ENCODE results near the gene SYNE1.
"Not testable (repeated sequence)": the region's sequence is repeated elsewhere in the genome, so short reads cannot be mapped to it uniquely, and the experiment has no call there.

SYNE1 gene, protein sequence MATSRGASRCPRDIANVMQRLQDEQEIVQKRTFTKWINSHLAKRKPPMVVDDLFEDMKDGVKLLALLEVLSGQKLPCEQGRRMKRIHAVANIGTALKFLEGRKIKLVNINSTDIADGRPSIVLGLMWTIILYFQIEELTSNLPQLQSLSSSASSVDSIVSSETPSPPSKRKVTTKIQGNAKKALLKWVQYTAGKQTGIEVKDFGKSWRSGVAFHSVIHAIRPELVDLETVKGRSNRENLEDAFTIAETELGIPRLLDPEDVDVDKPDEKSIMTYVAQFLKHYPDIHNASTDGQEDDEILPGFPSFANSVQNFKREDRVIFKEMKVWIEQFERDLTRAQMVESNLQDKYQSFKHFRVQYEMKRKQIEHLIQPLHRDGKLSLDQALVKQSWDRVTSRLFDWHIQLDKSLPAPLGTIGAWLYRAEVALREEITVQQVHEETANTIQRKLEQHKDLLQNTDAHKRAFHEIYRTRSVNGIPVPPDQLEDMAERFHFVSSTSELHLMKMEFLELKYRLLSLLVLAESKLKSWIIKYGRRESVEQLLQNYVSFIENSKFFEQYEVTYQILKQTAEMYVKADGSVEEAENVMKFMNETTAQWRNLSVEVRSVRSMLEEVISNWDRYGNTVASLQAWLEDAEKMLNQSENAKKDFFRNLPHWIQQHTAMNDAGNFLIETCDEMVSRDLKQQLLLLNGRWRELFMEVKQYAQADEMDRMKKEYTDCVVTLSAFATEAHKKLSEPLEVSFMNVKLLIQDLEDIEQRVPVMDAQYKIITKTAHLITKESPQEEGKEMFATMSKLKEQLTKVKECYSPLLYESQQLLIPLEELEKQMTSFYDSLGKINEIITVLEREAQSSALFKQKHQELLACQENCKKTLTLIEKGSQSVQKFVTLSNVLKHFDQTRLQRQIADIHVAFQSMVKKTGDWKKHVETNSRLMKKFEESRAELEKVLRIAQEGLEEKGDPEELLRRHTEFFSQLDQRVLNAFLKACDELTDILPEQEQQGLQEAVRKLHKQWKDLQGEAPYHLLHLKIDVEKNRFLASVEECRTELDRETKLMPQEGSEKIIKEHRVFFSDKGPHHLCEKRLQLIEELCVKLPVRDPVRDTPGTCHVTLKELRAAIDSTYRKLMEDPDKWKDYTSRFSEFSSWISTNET (N-terminal part only)

DNA sequence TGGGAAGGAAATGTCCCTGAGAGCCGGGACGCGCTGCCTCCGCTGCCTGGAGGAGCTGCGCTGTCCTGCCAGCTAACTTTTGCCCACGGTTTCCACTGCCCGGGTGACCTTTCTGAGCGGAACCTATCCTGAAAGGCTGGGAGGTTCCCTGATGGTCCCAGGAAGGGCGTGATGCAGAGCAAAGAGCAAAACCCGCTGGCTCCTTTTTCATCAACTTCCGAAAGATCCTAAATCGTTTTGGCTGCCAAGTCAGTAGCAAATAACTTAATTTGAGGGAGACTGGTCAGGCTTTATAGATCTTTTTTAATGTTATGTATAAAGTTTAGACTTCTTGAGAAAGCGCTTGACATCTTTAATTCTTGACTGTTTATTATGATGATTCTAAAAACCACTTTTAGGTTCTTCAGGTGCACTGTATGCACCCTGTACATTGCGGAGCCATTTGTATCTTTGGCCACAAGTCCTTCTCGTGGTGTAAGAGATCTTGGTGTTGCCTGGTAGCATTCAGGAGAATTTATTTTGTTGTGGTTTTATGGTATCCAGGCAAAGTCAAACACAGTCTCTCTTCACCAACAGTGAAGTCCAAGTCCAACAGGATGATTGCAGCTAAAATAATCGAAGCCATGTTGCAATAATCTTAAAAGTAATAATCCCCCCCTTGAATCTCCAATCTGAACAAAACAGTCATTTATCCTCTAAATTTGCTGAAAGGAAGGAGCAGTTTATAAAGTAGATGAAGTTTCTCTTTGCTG lies at the start of gene SYNE1:
TSS of gene SYNE1 (minus strand) at position 67 of the 752 bp plus-strand sequence. CDS start 9,031 bp downstream, outside the sequence.
- H3K79me2 ChIP-seq (ENCODE audit: insufficient read depth, low read length) = no peaks in the 10 kb centered on the region
- TF ChIP-seq, protein P1, sequence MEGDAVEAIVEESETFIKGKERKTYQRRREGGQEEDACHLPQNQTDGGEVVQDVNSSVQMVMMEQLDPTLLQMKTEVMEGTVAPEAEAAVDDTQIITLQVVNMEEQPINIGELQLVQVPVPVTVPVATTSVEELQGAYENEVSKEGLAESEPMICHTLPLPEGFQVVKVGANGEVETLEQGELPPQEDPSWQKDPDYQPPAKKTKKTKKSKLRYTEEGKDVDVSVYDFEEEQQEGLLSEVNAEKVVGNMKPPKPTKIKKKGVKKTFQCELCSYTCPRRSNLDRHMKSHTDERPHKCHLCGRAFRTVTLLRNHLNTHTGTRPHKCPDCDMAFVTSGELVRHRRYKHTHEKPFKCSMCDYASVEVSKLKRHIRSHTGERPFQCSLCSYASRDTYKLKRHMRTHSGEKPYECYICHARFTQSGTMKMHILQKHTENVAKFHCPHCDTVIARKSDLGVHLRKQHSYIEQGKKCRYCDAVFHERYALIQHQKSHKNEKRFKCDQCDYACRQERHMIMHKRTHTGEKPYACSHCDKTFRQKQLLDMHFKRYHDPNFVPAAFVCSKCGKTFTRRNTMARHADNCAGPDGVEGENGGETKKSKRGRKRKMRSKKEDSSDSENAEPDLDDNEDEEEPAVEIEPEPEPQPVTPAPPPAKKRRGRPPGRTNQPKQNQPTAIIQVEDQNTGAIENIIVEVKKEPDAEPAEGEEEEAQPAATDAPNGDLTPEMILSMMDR (IDR thresholded peaks at IDR 0.05; ENCODE audit: insufficient read depth, low read length, poor library complexity, severe bottlenecking) = no peak
- TF ChIP-seq EZH2phosphoT487 (conservative IDR thresholded peaks at IDR 0.05; ENCODE audit: low read length) = no peak
- H4K20me1 ChIP-seq (ENCODE audit: low read depth, low read length) = no peaks in the 10 kb centered on the region
- H2AFZ ChIP-seq (ENCODE audit: low read depth, low read length, severe bottlenecking) = peak within 1 kb of the TSS; percentile 83
- no peaks in the 10 kb centered on the region for H3K36me3 ChIP-seq (ENCODE audit: low read length)
- peak within 1 kb of the TSS; percentile 61 for H3K4me2 ChIP-seq (ENCODE audit: low read depth, low read length, poor library complexity, severe bottlenecking)
- H3K27ac ChIP-seq (ENCODE audit: low read depth, low read length) = no peak within 1 kb of the TSS
- H3K27me3 ChIP-seq (ENCODE audit: low read length) = no peaks in the 10 kb centered on the region
- no peaks in the 10 kb centered on the region for H3K9me2 ChIP-seq (replicated peaks; ENCODE audit: insufficient read depth, low read length)
- H3K9ac ChIP-seq (ENCODE audit: low read length) = peak within 1 kb of the TSS; percentile 52
- H3F3A ChIP-seq (ENCODE audit: insufficient read depth) = peaks cover 14% of the 10 kb centered on the region
- peak within 1 kb of the TSS; percentile 45 for H3K4me3 ChIP-seq (ENCODE audit: insufficient read depth, low read length, poor library complexity, severe bottlenecking)
- H3K9me3 ChIP-seq (ENCODE audit: insufficient read depth, low read length) = no peaks in the 10 kb centered on the region

DNA sequence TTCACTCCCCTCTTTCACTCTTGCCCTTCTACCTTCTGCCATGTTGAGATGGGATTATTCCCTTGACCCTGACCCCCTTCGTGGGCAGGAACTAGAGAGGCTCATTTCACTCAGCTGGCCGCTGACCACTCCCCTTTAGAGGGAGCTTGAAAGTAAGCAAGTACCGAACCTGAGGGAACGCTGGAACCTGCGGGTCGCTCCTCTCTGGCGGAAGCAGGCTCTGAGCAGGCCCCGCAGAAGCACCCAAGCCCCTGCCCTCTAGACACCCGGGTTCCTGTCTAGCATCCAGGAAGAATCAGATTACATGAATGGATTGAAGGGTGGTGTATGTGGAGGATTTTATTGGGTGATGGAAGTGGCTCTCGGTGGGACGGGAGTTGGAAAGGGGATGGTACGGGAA lies 48.7 kb upstream of the SYNE1 start:
- peaks cover 40% of the 10 kb centered on the region for H3F3A ChIP-seq (ENCODE audit: insufficient read depth)
- H3K4me3 ChIP-seq (ENCODE audit: insufficient read depth, low read length, poor library complexity, severe bottlenecking) = peak overlapping the region; percentile 28
- peak overlapping the region; percentile 100 for H3K27ac ChIP-seq (ENCODE audit: low read depth, low read length)
- H3K4me2 ChIP-seq (ENCODE audit: low read depth, low read length, poor library complexity, severe bottlenecking) = peak overlapping the region; percentile 100
- H3K9me2 ChIP-seq (replicated peaks; ENCODE audit: insufficient read depth, low read length) = no peaks in the 10 kb centered on the region
- H3K9ac ChIP-seq (ENCODE audit: low read length) = peak overlapping the region; percentile 15; the same call in 1 of the 2 replicates
- no peaks in the 10 kb centered on the region for H3K9me3 ChIP-seq (ENCODE audit: insufficient read depth, low read length)
- no peaks in the 10 kb centered on the region for H4K20me1 ChIP-seq (ENCODE audit: low read depth, low read length)
- H2AFZ ChIP-seq (ENCODE audit: low read depth, low read length, severe bottlenecking) = no peak overlapping the region
- H3K27me3 ChIP-seq (ENCODE audit: low read length) = no peaks in the 10 kb centered on the region
- no peaks in the 10 kb centered on the region for H3K36me3 ChIP-seq (ENCODE audit: low read length)
- TF ChIP-seq, protein P1 (IDR thresholded peaks at IDR 0.05; ENCODE audit: insufficient read depth, low read length, poor library complexity, severe bottlenecking) = no peak
- TF ChIP-seq EZH2phosphoT487 (conservative IDR thresholded peaks at IDR 0.05; ENCODE audit: low read length) = no peak
- peaks cover 10% of the 10 kb centered on the region; the same call in 1 of the 2 replicates for H3K79me2 ChIP-seq (ENCODE audit: insufficient read depth, low read length)

DNA sequence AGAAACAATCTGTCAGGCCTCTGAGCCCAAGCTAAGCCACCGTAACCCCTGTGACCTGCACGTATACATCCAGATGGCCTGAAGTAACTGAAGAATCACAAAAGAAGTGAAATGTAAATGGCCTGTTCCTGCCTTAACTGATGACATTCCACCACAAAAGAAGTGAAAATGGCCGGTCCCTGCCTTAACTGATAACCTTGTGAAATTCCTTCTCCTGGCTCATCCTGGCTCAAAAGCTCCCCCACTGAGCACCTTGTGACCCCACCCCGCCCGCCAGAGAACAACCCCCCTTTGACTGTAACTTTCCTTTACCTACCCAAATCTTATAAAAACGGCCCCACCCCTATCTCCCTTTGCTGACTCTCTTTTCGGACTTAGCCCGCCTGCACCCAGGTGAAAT lies 45.8 kb upstream of the SYNE1 start:
- Histone ChIP-seq H3K9ac (ENCODE audit: low read length) (peak overlapping the region; percentile 68), H3K4me3 (ENCODE audit: insufficient read depth, low read length, poor library complexity, severe bottlenecking) (peak overlapping the region; percentile 59), H3K27ac (ENCODE audit: low read depth, low read length) (peak overlapping the region; percentile 100), H3K79me2 (ENCODE audit: insufficient read depth, low read length) (peaks cover 10% of the 10 kb centered on the region; the same call in 1 of the 2 replicates), H3K4me2 (ENCODE audit: low read depth, low read length, poor library complexity, severe bottlenecking) (peak overlapping the region; percentile 100), H3F3A (ENCODE audit: insufficient read depth) (peaks cover 57% of the 10 kb centered on the region)
- H3K36me3 ChIP-seq (ENCODE audit: low read length); H3K27me3 ChIP-seq (ENCODE audit: low read length); H3K9me2 ChIP-seq (replicated peaks; ENCODE audit: insufficient read depth, low read length); H3K9me3 ChIP-seq (ENCODE audit: insufficient read depth, low read length); H4K20me1 ChIP-seq (ENCODE audit: low read depth, low read length); H2AFZ ChIP-seq (ENCODE audit: low read depth, low read length, severe bottlenecking): not testable (repeated sequence)

Data from SU-DHL-6 (cell line).